ENCODE measurements around the gene PPP2R3B.
A peak's percentile ranks its signal among the peaks of the same experiment; 100 is the strongest.

PPP2R3B gene

DNA sequence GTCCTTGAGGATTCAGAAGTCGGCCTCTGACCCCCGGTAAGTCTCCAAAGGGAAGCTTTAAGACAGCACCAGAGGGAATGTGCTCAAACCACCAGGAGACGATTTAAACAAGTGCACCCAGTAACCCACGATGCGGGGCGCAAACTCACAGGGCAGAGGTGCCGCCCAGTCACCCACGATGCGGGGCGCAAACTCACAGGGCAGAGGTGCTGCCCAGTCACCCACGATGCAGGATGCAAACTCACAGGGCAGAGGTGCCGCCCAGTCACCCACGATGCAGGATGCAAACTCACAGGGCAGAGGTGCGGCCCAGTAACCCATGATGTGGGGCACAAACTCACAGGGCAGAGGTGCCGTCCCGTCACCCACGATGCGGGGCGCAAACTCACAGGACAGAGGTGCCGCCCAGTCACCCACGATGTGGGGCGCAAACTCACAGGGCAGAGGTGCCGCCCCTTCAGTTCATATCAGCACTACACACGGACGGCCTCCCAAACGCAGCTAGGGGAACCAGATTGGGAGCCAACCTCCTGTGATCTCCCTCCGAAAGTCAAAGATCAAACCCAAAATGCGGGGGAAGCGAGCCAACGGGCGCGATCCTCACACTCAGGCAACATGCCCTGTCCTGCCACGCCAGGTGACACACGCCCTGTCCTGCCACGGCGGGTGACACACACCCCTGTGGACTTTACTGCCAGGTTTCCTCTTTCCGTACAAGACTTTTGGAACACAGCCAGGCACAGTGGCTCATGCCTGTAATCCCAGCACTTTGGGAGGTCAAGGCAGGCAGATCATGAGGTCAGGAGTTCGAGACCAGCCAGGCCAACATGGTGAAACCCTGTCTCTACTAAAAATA is 11.3 kb downstream of the PPP2R3B start:
- Histone ChIP-seq H3K9me3 (ENCODE audit: control insufficient read depth, insufficient read depth, low read depth, low read length) (no peaks in the 10 kb centered on the region), H3K27ac (ENCODE audit: extremely low read depth, low read depth, low read length) (no peak overlapping the region), H3K4me1 (ENCODE audit: control insufficient read depth, insufficient read depth, low read length) (peaks cover 9% of the 10 kb centered on the region), H3K36me3 (ENCODE audit: control insufficient read depth in 2 of 2, insufficient read depth in 1 of 2, low read length in 2 of 2) (peaks cover 0 to 5% of the 10 kb centered on the region in 2 experiments; a peak in 2 of 3 replicates), H3K4me3 (ENCODE audit: low read depth, low read length) (no peak overlapping the region)
- TF ChIP-seq KLF7 (tag by site-specific recombination; IDR thresholded peaks at IDR 0.05; ENCODE audit: borderline replicate concordance) (no peak), OVOL3 (tag by site-specific recombination; IDR thresholded peaks at IDR 0.05) (no peak), ZNF600 (tag by site-specific recombination; IDR thresholded peaks at IDR 0.05) (0 out of 2 replicates have a peak, but pooled peaks have one; percentile 25), GLIS2 (tag by site-specific recombination; IDR thresholded peaks at IDR 0.05) (no peak), ZNF248 (tag by site-specific recombination; IDR thresholded peaks at IDR 0.05) (no peak)
- TF ChIP-seq, protein P1, sequence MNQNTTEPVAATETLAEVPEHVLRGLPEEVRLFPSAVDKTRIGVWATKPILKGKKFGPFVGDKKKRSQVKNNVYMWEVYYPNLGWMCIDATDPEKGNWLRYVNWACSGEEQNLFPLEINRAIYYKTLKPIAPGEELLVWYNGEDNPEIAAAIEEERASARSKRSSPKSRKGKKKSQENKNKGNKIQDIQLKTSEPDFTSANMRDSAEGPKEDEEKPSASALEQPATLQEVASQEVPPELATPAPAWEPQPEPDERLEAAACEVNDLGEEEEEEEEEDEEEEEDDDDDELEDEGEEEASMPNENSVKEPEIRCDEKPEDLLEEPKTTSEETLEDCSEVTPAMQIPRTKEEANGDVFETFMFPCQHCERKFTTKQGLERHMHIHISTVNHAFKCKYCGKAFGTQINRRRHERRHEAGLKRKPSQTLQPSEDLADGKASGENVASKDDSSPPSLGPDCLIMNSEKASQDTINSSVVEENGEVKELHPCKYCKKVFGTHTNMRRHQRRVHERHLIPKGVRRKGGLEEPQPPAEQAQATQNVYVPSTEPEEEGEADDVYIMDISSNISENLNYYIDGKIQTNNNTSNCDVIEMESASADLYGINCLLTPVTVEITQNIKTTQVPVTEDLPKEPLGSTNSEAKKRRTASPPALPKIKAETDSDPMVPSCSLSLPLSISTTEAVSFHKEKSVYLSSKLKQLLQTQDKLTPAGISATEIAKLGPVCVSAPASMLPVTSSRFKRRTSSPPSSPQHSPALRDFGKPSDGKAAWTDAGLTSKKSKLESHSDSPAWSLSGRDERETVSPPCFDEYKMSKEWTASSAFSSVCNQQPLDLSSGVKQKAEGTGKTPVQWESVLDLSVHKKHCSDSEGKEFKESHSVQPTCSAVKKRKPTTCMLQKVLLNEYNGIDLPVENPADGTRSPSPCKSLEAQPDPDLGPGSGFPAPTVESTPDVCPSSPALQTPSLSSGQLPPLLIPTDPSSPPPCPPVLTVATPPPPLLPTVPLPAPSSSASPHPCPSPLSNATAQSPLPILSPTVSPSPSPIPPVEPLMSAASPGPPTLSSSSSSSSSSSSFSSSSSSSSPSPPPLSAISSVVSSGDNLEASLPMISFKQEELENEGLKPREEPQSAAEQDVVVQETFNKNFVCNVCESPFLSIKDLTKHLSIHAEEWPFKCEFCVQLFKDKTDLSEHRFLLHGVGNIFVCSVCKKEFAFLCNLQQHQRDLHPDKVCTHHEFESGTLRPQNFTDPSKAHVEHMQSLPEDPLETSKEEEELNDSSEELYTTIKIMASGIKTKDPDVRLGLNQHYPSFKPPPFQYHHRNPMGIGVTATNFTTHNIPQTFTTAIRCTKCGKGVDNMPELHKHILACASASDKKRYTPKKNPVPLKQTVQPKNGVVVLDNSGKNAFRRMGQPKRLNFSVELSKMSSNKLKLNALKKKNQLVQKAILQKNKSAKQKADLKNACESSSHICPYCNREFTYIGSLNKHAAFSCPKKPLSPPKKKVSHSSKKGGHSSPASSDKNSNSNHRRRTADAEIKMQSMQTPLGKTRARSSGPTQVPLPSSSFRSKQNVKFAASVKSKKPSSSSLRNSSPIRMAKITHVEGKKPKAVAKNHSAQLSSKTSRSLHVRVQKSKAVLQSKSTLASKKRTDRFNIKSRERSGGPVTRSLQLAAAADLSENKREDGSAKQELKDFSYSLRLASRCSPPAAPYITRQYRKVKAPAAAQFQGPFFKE (tag by site-specific recombination; IDR thresholded peaks at IDR 0.05; ENCODE audit: borderline replicate concordance), result no peak
- TF ChIP-seq, protein P2, sequence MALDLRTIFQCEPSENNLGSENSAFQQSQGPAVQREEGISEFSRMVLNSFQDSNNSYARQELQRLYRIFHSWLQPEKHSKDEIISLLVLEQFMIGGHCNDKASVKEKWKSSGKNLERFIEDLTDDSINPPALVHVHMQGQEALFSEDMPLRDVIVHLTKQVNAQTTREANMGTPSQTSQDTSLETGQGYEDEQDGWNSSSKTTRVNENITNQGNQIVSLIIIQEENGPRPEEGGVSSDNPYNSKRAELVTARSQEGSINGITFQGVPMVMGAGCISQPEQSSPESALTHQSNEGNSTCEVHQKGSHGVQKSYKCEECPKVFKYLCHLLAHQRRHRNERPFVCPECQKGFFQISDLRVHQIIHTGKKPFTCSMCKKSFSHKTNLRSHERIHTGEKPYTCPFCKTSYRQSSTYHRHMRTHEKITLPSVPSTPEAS (tag by site-specific recombination; IDR thresholded peaks at IDR 0.05), result no peak
- POLR2A ChIA-PET, result no interaction called here
- CTCF ChIA-PET, result no interaction called here

DNA sequence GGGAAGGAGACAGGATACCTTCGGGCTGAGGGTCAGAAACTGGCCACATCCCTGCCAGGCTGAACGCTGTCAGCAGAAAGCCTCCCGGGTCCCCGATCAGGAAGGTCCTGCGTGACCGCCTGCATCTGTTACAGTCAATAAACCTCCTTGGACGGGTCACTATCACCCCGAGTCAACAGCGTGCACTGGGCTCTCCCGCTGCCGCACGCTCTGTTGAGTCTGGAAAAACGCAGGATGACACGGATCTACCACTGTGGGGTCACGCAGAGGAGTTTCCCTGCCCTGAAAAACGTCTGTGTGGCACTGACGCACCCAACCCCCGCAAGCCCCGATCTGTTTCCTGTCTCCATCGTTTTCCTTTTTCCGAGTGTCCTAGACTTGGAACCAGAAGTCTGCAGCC is 12.1 kb downstream of the PPP2R3B start:
- H3K9me3 ChIP-seq (ENCODE audit: control insufficient read depth, insufficient read depth, low read depth, low read length), result no peaks in the 10 kb centered on the region
- H3K36me3 ChIP-seq (ENCODE audit: control insufficient read depth in 2 of 2, insufficient read depth in 1 of 2, low read length in 2 of 2), result peaks cover 0 to 5% of the 10 kb centered on the region in 2 experiments; a peak in 1 of 3 replicates
- ChIA-PET POLR2A (no interaction called here), CTCF (no interaction called here)
- H3K27ac ChIP-seq (ENCODE audit: extremely low read depth, low read depth, low read length), result no peak overlapping the region
- H3K4me1 ChIP-seq (ENCODE audit: control insufficient read depth, insufficient read depth, low read length), result peaks cover 9% of the 10 kb centered on the region
- H3K4me3 ChIP-seq (ENCODE audit: low read depth, low read length), result peak overlapping the region; percentile 40; the same call in 1 of the 2 replicates
- TF ChIP-seq, protein P3, sequence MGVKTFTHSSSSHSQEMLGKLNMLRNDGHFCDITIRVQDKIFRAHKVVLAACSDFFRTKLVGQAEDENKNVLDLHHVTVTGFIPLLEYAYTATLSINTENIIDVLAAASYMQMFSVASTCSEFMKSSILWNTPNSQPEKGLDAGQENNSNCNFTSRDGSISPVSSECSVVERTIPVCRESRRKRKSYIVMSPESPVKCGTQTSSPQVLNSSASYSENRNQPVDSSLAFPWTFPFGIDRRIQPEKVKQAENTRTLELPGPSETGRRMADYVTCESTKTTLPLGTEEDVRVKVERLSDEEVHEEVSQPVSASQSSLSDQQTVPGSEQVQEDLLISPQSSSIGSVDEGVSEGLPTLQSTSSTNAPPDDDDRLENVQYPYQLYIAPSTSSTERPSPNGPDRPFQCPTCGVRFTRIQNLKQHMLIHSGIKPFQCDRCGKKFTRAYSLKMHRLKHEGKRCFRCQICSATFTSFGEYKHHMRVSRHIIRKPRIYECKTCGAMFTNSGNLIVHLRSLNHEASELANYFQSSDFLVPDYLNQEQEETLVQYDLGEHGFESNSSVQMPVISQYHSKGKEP (tag by site-specific recombination; IDR thresholded peaks at IDR 0.05), result no peak
- TF ChIP-seq ZNF555 (tag by site-specific recombination; conservative IDR thresholded peaks at IDR 0.05) (no peak), SP2 (tag by site-specific recombination; IDR thresholded peaks at IDR 0.05) (no peak), ZNF785 (tag by site-specific recombination; IDR thresholded peaks at IDR 0.05) (no peak), GFI1B (tag by site-specific recombination; IDR thresholded peaks at IDR 0.05) (no peak), ZNF423 (tag by site-specific recombination; IDR thresholded peaks at IDR 0.05) (no peak), ZNF501 (tag by site-specific recombination; IDR thresholded peaks at IDR 0.05) (no peak), ZSCAN16 (tag by site-specific recombination; IDR thresholded peaks at IDR 0.05) (no peak), SP7 (tag by site-specific recombination; IDR thresholded peaks at IDR 0.05) (no peak), KLF1 (tag by site-specific recombination; IDR thresholded peaks at IDR 0.05) (no peak), ZNF660 (tag by site-specific recombination; IDR thresholded peaks at IDR 0.05) (no peak)
- TF ChIP-seq, protein P4, sequence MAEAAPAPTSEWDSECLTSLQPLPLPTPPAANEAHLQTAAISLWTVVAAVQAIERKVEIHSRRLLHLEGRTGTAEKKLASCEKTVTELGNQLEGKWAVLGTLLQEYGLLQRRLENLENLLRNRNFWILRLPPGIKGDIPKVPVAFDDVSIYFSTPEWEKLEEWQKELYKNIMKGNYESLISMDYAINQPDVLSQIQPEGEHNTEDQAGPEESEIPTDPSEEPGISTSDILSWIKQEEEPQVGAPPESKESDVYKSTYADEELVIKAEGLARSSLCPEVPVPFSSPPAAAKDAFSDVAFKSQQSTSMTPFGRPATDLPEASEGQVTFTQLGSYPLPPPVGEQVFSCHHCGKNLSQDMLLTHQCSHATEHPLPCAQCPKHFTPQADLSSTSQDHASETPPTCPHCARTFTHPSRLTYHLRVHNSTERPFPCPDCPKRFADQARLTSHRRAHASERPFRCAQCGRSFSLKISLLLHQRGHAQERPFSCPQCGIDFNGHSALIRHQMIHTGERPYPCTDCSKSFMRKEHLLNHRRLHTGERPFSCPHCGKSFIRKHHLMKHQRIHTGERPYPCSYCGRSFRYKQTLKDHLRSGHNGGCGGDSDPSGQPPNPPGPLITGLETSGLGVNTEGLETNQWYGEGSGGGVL (tag by site-specific recombination; IDR thresholded peaks at IDR 0.05), result no peak
- TF ChIP-seq, protein P5, sequence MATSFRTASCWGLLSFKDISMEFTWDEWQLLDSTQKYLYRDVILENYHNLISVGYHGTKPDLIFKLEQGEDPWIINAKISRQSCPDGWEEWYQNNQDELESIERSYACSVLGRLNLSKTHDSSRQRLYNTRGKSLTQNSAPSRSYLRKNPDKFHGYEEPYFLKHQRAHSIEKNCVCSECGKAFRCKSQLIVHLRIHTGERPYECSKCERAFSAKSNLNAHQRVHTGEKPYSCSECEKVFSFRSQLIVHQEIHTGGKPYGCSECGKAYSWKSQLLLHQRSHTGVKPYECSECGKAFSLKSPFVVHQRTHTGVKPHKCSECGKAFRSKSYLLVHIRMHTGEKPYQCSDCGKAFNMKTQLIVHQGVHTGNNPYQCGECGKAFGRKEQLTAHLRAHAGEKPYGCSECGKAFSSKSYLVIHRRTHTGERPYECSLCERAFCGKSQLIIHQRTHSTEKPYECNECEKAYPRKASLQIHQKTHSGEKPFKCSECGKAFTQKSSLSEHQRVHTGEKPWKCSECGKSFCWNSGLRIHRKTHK (tag by site-specific recombination; IDR thresholded peaks at IDR 0.05), result no peak
- TF ChIP-seq, protein P2 (tag by site-specific recombination; IDR thresholded peaks at IDR 0.05), result no peak
